ENCODE measurements around the gene TEX35. TPM values are rescaled to one million over a fixed set of nuclear protein-coding genes. Genes with fewer than 3 reads are reported as not detected.

Gene TEX35
- total RNA-seq, 2 donors from 2014 or later, result not detected

DNA sequence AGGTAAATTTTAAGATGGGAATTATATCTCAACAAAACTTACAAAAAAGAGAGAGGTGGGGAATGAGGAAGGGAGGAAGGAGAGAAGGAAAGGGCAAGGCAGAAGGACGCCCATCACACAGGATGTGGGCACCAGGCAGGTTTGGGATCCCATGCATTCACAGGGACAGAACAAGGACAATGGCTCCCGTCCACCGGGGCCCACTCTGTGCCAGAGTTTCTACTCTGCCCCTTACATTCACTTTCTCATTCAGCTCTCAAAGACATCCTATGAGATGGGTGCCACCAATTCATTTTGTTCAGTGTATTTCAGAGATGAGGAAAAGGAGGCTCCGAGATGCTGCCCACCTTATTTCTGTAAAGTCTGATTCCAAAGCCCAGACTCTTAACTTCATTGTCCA is 23.5 kb upstream of the TEX35 start:
- no peak overlapping the region for H3K27ac Mint-ChIP-seq
- Histone ChIP-seq H3K4me1 (ENCODE audit: control insufficient read depth, insufficient read depth, low read length) (no peaks in the 10 kb centered on the region), H3K9me3 (ENCODE audit: control insufficient read depth, low read length) (no peaks in the 10 kb centered on the region), H3K9ac (ENCODE audit: extremely low read depth, low read length, poor library complexity, severe bottlenecking) (no peak overlapping the region), H3K27ac (ENCODE audit: low read depth, low read length) (no peak overlapping the region), H3K36me3 (ENCODE audit: control insufficient read depth, insufficient read depth, low read length) (no peaks in the 10 kb centered on the region), H3K4me3 (ENCODE audit: low read length) (no peak overlapping the region), H3K27me3 (ENCODE audit: control insufficient read depth, insufficient read depth, low read length, poor library complexity, severe bottlenecking) (no peaks in the 10 kb centered on the region)
- no peak overlapping the region for H3K4me3 Mint-ChIP-seq
- H3K9me3 Mint-ChIP-seq, result no peaks in the 10 kb centered on the region
- TF ChIP-seq, protein P1, sequence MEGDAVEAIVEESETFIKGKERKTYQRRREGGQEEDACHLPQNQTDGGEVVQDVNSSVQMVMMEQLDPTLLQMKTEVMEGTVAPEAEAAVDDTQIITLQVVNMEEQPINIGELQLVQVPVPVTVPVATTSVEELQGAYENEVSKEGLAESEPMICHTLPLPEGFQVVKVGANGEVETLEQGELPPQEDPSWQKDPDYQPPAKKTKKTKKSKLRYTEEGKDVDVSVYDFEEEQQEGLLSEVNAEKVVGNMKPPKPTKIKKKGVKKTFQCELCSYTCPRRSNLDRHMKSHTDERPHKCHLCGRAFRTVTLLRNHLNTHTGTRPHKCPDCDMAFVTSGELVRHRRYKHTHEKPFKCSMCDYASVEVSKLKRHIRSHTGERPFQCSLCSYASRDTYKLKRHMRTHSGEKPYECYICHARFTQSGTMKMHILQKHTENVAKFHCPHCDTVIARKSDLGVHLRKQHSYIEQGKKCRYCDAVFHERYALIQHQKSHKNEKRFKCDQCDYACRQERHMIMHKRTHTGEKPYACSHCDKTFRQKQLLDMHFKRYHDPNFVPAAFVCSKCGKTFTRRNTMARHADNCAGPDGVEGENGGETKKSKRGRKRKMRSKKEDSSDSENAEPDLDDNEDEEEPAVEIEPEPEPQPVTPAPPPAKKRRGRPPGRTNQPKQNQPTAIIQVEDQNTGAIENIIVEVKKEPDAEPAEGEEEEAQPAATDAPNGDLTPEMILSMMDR (conservative IDR thresholded peaks at IDR 0.05), result no peak
- peaks cover 14% of the 10 kb centered on the region for H3K4me1 Mint-ChIP-seq
- peaks cover 2% of the 10 kb centered on the region for H3K27me3 Mint-ChIP-seq (ENCODE audit: insufficient read depth)
- 85 to 100% methylated on average over 2 to 4 of the region's 4 CpGs for WGBS, 2 experiments (ENCODE audit: insufficient coverage in 1 of 2, insufficient read length in 1 of 2)
- DNase-seq, result no peak
- H3K36me3 Mint-ChIP-seq (ENCODE audit: low read depth), result no peaks in the 10 kb centered on the region

DNA sequence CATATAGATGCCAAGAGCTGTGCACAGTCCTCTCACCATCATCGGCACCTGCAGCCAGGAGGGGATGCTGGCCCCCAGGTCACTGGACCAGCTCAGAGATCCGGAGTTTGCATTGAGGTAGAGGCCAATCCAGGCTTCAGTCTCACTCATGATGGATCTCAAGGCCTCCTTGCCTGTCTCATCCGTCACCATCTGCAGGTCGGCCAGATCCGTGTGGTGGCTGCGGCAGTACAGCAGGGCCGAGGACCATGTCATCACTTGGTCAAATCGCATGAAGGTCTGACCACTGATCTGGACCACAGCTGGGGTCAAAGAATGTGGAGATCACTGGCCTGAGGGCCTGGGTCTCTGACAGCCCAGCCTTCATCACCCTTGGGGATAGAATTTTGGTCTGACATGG is 22.8 kb upstream of the TEX35 start:
- Histone ChIP-seq H3K4me1 (ENCODE audit: control insufficient read depth, insufficient read depth, low read length) (no peaks in the 10 kb centered on the region), H3K9me3 (ENCODE audit: control insufficient read depth, low read length) (no peaks in the 10 kb centered on the region), H3K4me3 (ENCODE audit: low read length) (no peak overlapping the region), H3K27me3 (ENCODE audit: control insufficient read depth, insufficient read depth, low read length, poor library complexity, severe bottlenecking) (no peaks in the 10 kb centered on the region), H3K36me3 (ENCODE audit: control insufficient read depth, insufficient read depth, low read length) (no peaks in the 10 kb centered on the region), H3K9ac (ENCODE audit: extremely low read depth, low read length, poor library complexity, severe bottlenecking) (no peak overlapping the region), H3K27ac (ENCODE audit: low read depth, low read length) (no peak overlapping the region)
- no peak for DNase-seq
- 96 to 99% methylated on average over 8 of the region's 8 CpGs for WGBS, 2 experiments (ENCODE audit: insufficient coverage in 1 of 2, insufficient read length in 1 of 2)
- Mint-ChIP-seq H3K9me3 (no peaks in the 10 kb centered on the region), H3K27me3 (ENCODE audit: insufficient read depth) (peaks cover 5% of the 10 kb centered on the region), H3K4me1 (peaks cover 14% of the 10 kb centered on the region), H3K4me3 (no peak overlapping the region), H3K36me3 (ENCODE audit: low read depth) (no peaks in the 10 kb centered on the region), H3K27ac (no peak overlapping the region)
- TF ChIP-seq, protein P1 (conservative IDR thresholded peaks at IDR 0.05), result no peak

DNA sequence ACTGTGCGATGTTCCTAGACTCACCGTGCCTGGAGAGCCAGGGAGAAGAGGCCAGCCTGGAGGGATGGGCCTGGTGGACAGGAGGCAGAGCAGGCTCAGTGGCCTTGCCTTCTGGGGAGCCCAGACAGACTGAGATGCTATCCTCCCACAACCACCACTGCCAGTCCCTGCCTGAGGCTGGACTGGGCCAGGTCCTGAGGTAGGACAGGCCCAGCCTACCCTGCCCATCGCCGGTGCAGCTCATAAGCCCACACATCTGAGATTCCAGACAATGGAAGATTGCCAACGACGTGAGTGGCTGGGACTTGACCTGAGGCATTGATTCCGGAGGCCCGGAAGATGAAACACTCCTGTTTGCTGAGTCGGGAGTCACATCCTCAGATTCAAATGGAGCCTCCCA is 21.9 kb upstream of the TEX35 start:
- H3K4me3 ChIP-seq (ENCODE audit: low read length), result no peak overlapping the region
- H3K9ac ChIP-seq (ENCODE audit: extremely low read depth, low read length, poor library complexity, severe bottlenecking), result no peak overlapping the region
- Mint-ChIP-seq H3K4me3 (no peak overlapping the region), H3K9me3 (no peaks in the 10 kb centered on the region), H3K4me1 (peaks cover 14% of the 10 kb centered on the region), H3K27me3 (ENCODE audit: insufficient read depth) (peaks cover 5% of the 10 kb centered on the region), H3K36me3 (ENCODE audit: low read depth) (no peaks in the 10 kb centered on the region), H3K27ac (no peak overlapping the region)
- H3K4me1 ChIP-seq (ENCODE audit: control insufficient read depth, insufficient read depth, low read length), result no peaks in the 10 kb centered on the region
- no peaks in the 10 kb centered on the region for H3K9me3 ChIP-seq (ENCODE audit: control insufficient read depth, low read length)
- H3K27ac ChIP-seq (ENCODE audit: low read depth, low read length), result no peak overlapping the region
- 93 to 94% methylated on average over 8 to 9 of the region's 9 CpGs for WGBS, 2 experiments (ENCODE audit: insufficient coverage in 1 of 2, insufficient read length in 1 of 2)
- no peaks in the 10 kb centered on the region for H3K27me3 ChIP-seq (ENCODE audit: control insufficient read depth, insufficient read depth, low read length, poor library complexity, severe bottlenecking)
- no peaks in the 10 kb centered on the region for H3K36me3 ChIP-seq (ENCODE audit: control insufficient read depth, insufficient read depth, low read length)
- TF ChIP-seq, protein P1 (conservative IDR thresholded peaks at IDR 0.05), result no peak
- no peak for DNase-seq
